SIG-M5 (cell line): ENCODE results near the gene ZFYVE9.
"Not testable (repeated sequence)": the region's sequence is repeated elsewhere in the genome, so short reads cannot be mapped to it uniquely, and the experiment has no call there.

Source experiments
- DNase-seq: peaks from one replicate; lab custom pipeline; 2025; lab: John Stamatoyannopoulos, UW

ZFYVE9 gene

DNA sequence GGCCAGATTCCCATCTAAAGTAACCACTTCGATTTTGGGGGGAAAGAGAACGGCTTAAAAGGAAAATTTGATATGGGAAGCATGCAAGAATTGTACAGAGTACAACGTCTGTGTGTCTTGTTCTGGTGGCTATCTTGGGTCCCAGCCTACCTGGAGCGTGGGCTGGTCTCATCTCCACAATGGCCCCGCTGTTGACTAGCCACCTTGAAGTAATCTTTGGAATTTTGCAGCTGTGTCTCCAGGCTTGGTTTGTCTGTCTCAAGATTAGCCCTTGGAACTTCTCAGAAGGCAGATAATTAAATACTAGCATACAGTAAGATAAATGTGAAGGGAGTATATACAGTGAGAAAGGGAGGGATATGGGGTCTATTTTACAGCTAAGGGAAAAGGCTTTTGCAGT is 225.4 kb downstream of the ZFYVE9 start:
- DNase-seq: no peak

DNA sequence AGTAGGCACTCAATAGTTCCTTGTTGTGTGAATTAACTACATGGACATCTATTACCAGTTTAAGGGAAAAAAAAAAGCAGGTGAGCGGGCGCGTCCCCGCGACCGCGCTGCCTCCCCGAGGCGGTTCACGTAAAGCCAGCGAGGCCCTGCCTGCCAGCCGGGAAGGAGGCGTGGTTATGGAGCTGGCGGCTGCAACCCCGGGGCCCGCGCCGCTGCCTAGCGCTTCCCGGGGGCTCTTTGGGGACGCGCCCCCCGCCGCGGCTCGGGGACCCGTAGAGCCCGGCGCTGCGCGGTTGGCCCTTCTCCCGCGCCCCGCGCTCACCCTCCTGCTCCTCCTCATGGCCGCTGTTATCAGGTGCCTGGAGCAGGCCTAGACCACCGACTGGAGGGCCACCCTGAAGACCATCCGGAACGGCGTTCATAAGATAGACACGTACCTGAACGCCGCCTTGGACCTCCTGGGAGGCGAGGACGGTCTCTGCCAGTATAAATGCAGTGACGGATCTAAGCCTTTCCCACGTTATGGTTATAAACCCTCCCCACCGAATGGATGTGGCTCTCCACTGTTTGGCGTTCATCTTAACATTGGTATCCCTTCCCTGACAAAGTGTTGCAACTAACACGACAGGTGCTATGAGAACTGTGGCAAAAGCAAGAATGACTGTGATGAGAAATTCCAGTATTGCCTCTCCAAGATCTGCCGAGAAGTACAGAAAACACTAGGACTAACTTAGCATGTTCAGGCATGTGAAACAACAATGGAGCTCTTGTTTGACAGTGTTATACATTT is 226.7 kb downstream of the ZFYVE9 start:
- DNase-seq: no peak

DNA sequence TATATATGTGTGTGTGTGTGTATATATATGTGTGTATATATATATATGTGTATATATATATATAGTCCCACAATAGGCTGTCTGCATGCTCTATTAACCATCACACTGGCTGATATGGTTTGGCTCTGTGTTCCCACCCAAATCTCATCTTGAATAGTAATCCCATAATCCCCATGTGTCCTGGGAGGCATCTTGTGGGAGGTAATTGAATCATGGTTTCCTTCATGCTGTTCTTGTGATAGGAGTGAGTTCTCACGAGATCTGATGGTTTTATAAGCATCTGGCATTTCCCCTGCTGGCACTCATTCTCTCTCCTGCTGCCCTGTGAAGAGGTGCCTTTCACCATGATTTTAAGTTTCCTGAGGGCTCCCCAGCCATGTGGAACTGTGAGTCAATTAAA is 228.0 kb downstream of the ZFYVE9 start:
- DNase-seq: not testable (repeated sequence)

DNA sequence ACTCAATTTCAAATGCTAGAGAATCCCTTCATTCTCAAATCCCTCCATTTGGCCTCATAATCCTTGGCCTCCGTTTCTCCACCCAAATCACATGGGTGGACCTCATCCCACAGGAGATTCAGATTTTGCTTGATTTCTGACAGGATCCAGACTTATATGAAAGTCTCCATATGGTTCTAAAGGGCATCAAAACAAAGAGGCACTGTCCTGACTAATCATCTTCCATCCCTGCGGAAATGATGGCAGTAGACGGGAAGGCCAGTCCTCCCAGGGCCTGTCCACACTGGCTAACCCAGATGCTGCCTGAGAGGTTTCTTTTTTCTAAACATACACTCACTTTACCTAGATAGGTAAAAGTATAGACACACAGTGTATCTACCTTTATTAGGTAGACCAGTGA is 243.5 kb downstream of the ZFYVE9 start:
- no peak for DNase-seq

DNA sequence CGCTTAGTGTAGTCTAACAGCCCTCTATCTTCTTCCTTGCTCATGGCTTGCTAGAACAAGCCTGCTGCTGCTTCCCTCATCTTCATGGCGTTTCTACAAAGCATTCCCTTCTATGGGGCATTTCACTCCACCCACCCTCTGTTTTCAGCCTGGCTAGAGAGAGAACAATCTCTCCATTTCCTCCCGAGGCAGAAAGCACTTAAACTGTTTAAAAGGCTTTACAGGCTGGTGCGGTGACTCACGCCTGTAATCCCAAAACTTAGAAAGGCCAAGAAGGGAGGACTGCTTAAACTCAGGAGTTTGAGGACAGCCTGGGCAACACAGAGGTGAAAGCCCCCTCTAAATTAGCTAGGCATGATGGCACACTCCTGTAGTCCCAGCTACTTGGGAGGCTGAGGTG is 244.6 kb downstream of the ZFYVE9 start:
- DNase-seq: no peak

DNA sequence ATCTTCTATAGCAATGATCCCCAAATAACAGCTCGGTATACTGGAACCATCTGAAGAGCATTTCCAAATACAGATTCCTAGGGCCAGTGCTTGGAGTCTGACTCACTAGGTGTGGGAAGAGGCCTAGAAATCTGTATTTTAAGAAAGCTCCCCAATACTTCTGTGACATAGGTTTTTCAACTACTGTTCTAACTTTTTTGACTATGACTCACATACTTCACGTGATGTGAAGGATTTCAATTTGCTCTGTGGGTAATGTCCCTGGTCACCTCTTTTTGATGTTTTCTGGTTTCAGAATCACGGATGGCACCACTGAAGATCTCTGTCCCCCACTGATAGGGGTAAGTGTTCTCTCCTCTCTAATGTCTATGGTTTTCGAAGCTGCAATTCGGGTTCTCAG is 251.3 kb downstream of the ZFYVE9 start:
- no peak for DNase-seq
